Caco-2 (cell line): ENCODE measurements around the gene CTNND2. TPM values are rescaled to one million over a fixed set of nuclear protein-coding genes. Genes with fewer than 3 reads are reported as not detected.

ENCODE experiments used
- BruUV-seq: library from RNA; stranded (reverse); fragments of 400-500 nt; replicated peaks from 2 replicates; lab custom pipeline; 2021; lab: Mats Ljungman, UMichigan
- CTCF ChIA-PET: fragments of 300-600 bp; sonication (Branson Sonifier 250); formaldehyde crosslinking; loops from one replicate; lab custom pipeline; 2022; ENCODE audit warnings: antibody characterized with exemption; lab: Charles Lee
- POLR2A ChIA-PET: fragments of 300-600 bp; sonication (Branson Sonifier 250); formaldehyde crosslinking; loops from one replicate; lab custom pipeline; 2022; ENCODE audit warnings: antibody characterized with exemption; lab: Charles Lee
- DNase-seq, 2 experiments: peaks; one replicate each; pipeline versions ENCODE4 v3.0.0 to v3.0.0-alpha.2; 2020 to 2022
- H3K27me3 ChIP-seq: replicated peaks from 2 replicates; pipeline ENCODE4 v1.6.0; 2011; ENCODE audit warnings: low read length; ENCODE audit not compliant: control insufficient read depth, insufficient read depth
- H3K36me3 ChIP-seq: 2 replicates; pipeline ENCODE4 v1.5.1; 2011; ENCODE audit warnings: low read length; ENCODE audit not compliant: control insufficient read depth, insufficient read depth
- H3K4me1 ChIP-seq: fragments of 250-450 bp; sonication (Bioruptor Pico); 2 replicates; pipeline ENCODE4 v1.5.1; 2020; ENCODE audit warnings: mild to moderate bottlenecking
- H3K4me3 ChIP-seq: 2 replicates; pipeline ENCODE4 v1.5.1; 2011; ENCODE audit warnings: low read depth, mild to moderate bottlenecking, control low read depth, low read length
- H3K9me3 ChIP-seq: fragments of 250-450 bp; sonication (Bioruptor Pico); 2 replicates; pipeline ENCODE4 v1.5.1; 2020; ENCODE audit warnings: mild to moderate bottlenecking, moderate library complexity
- H3K27ac Mint-ChIP-seq: one replicate; pipeline ENCODE4 v1.8.0; 2022; ENCODE audit warnings: mixed read lengths; ENCODE audit not compliant: unreplicated experiment
- H3K27me3 Mint-ChIP-seq: one replicate; pipeline ENCODE4 v1.8.0; 2022; ENCODE audit warnings: mixed read lengths; ENCODE audit not compliant: insufficient read depth, unreplicated experiment
- H3K36me3 Mint-ChIP-seq: one replicate; pipeline ENCODE4 v1.8.0; 2022; ENCODE audit warnings: mild to moderate bottlenecking, mixed read lengths; ENCODE audit not compliant: insufficient read depth, unreplicated experiment
- H3K4me1 Mint-ChIP-seq: one replicate; pipeline ENCODE4 v1.8.0; 2022; ENCODE audit warnings: low read depth, mixed read lengths; ENCODE audit not compliant: unreplicated experiment
- H3K4me3 Mint-ChIP-seq: one replicate; pipeline ENCODE4 v1.8.0; 2022; ENCODE audit warnings: mild to moderate bottlenecking, moderate library complexity, mixed read lengths; ENCODE audit not compliant: unreplicated experiment
- H3K9me3 Mint-ChIP-seq: one replicate; pipeline ENCODE4 v1.8.0; 2022; ENCODE audit warnings: mixed read lengths; ENCODE audit not compliant: unreplicated experiment
- CTCF ChIP-seq, 2 experiments: fragments of 200-600 bp in 1 of 2; IDR thresholded peaks; 1 replicate in 1 of 2; 2 replicates in 1 of 2; pipeline versions ENCODE4 v1.5.1 to v1.8.0; 2011 to 2022; ENCODE audit warnings: antibody characterized with exemption in 1 of 2, control low read depth in 1 of 2, inconsistent platforms in 1 of 2, low read depth in 1 of 2, low read length in 1 of 2, mild to moderate bottlenecking in 1 of 2, moderate library complexity in 1 of 2; ENCODE audit not compliant: insufficient read depth in 1 of 2, severe bottlenecking in 1 of 2, unreplicated experiment in 1 of 2
- intact Hi-C: fragments of 100-400 bp; cut with micrococcal nuclease; formaldehyde crosslinking; loops from one replicate; pipeline ENCODE4 v1.10.0; 2022; ENCODE audit not compliant: unreplicated experiment
- total RNA-seq: library from RNA; stranded (reverse); gene quantifications from 2 replicates; pipeline ENCODE4 v1.2.3, GENCODE V29; 2022

Gene CTNND2
- total RNA-seq, 1 experiment from 2014 or later = 0.32 TPM

- no peaks in the 10 kb centered on the region for H3K9me3 Mint-ChIP-seq
- H3K4me1 ChIP-seq = peaks cover 4% of the 10 kb centered on the region
- intact Hi-C loops = no loop called here
- no peak overlapping the region for H3K4me3 ChIP-seq
- no TSS peak for BruUV-seq
- CTCF ChIA-PET = no interaction called here
- H3K36me3 ChIP-seq = no peaks in the 10 kb centered on the region
- H3K27me3 ChIP-seq = no peaks in the 10 kb centered on the region
- TF ChIP-seq CTCF (IDR thresholded peaks at IDR 0.05; ENCODE audit: insufficient read depth in 1 of 2, low read depth in 1 of 2, low read length in 1 of 2, severe bottlenecking in 1 of 2, unreplicated experiment in 1 of 2) = no peak
- H3K27ac Mint-ChIP-seq = no peak overlapping the region
- H3K36me3 Mint-ChIP-seq = no peaks in the 10 kb centered on the region
- no peaks in the 10 kb centered on the region for H3K9me3 ChIP-seq
- no peaks in the 10 kb centered on the region for H3K27me3 Mint-ChIP-seq
- H3K4me1 Mint-ChIP-seq = peaks cover 10% of the 10 kb centered on the region
- no peak overlapping the region for H3K4me3 Mint-ChIP-seq
- DNase-seq = no peak
- POLR2A ChIA-PET = no interaction called here
Observed at GRCh38 chr5:11302663-11303062, 601.6 kb downstream of the CTNND2 start.

- no peak overlapping the region for H3K4me3 ChIP-seq
- H3K9me3 ChIP-seq = no peaks in the 10 kb centered on the region
- H3K36me3 ChIP-seq = no peaks in the 10 kb centered on the region
- H3K9me3 Mint-ChIP-seq = no peaks in the 10 kb centered on the region
- H3K4me1 ChIP-seq = no peaks in the 10 kb centered on the region
- DNase-seq = no peak
- peaks cover 8% of the 10 kb centered on the region for H3K4me1 Mint-ChIP-seq
- ChIA-PET CTCF (no interaction called here), POLR2A (no interaction called here)
- no TSS peak for BruUV-seq
- no peak for TF ChIP-seq CTCF (IDR thresholded peaks at IDR 0.05; ENCODE audit: insufficient read depth in 1 of 2, low read depth in 1 of 2, low read length in 1 of 2, severe bottlenecking in 1 of 2, unreplicated experiment in 1 of 2)
- H3K4me3 Mint-ChIP-seq = no peak overlapping the region
- no peaks in the 10 kb centered on the region for H3K36me3 Mint-ChIP-seq
- intact Hi-C loops = no loop called here
- no peak overlapping the region for H3K27ac Mint-ChIP-seq
- H3K27me3 Mint-ChIP-seq = no peaks in the 10 kb centered on the region
- H3K27me3 ChIP-seq = no peaks in the 10 kb centered on the region
Observed at GRCh38 chr5:11301171-11301570, 603.1 kb downstream of the CTNND2 start.

GRCh38 chr5:11300736-11301135, 603.5 kb downstream of the CTNND2 start:
- Mint-ChIP-seq H3K9me3 (no peaks in the 10 kb centered on the region), H3K4me1 (peaks cover 4% of the 10 kb centered on the region), H3K27ac (no peak overlapping the region), H3K4me3 (no peak overlapping the region), H3K36me3 (no peaks in the 10 kb centered on the region), H3K27me3 (no peaks in the 10 kb centered on the region)
- TF ChIP-seq CTCF (IDR thresholded peaks at IDR 0.05; ENCODE audit: insufficient read depth in 1 of 2, low read depth in 1 of 2, low read length in 1 of 2, severe bottlenecking in 1 of 2, unreplicated experiment in 1 of 2) = no peak
- DNase-seq = no peak
- ChIA-PET CTCF (no interaction called here), POLR2A (no interaction called here)
- Histone ChIP-seq H3K4me3 (no peak overlapping the region), H3K4me1 (no peaks in the 10 kb centered on the region), H3K27me3 (no peaks in the 10 kb centered on the region), H3K36me3 (no peaks in the 10 kb centered on the region), H3K9me3 (no peaks in the 10 kb centered on the region)
- intact Hi-C loops = no loop called here
- no TSS peak for BruUV-seq
